Ishikawa (cell line): Measurements from ENCODE around the gene DAP.

ENCODE experiments used
- CEBPB ChIP-seq: IDR thresholded peaks from 2 replicates; pipeline ENCODE4 v1.6.1; 2012
- CREB1 ChIP-seq: IDR thresholded peaks from 2 replicates; pipeline ENCODE4 v1.6.1; 2012; ENCODE audit warnings: low read depth
- EGR1 ChIP-seq: IDR thresholded peaks from 2 replicates; pipeline ENCODE4 v1.6.1; 2012
- EP300 ChIP-seq: IDR thresholded peaks from 2 replicates; pipeline ENCODE4 v1.6.1; 2012; ENCODE audit warnings: borderline replicate concordance
- FOXM1 ChIP-seq: IDR thresholded peaks from 2 replicates; pipeline ENCODE4 v1.6.1; 2012; ENCODE audit warnings: low read depth, borderline replicate concordance
- MAX ChIP-seq: IDR thresholded peaks from 2 replicates; pipeline ENCODE4 v1.6.1; 2012
- NFIC ChIP-seq: IDR thresholded peaks from 2 replicates; pipeline ENCODE4 v1.6.1; 2012
- RAD21 ChIP-seq: IDR thresholded peaks from 2 replicates; pipeline ENCODE4 v1.6.1; 2012; ENCODE audit warnings: low read depth
- REST ChIP-seq: IDR thresholded peaks from 2 replicates; pipeline ENCODE4 v1.6.1; 2012; ENCODE audit warnings: low read depth, mild to moderate bottlenecking
- TAF1 ChIP-seq: IDR thresholded peaks from 2 replicates; pipeline ENCODE4 v1.6.1; 2012; ENCODE audit warnings: low read depth, mild to moderate bottlenecking
- TCF12 ChIP-seq: IDR thresholded peaks from 2 replicates; pipeline ENCODE4 v1.6.1; 2012; ENCODE audit warnings: low read depth
- TEAD4 ChIP-seq: IDR thresholded peaks from 2 replicates; pipeline ENCODE4 v1.6.1; 2012
- USF1 ChIP-seq: IDR thresholded peaks from 2 replicates; pipeline ENCODE4 v1.6.1; 2012
- YY1 ChIP-seq: IDR thresholded peaks from 2 replicates; pipeline ENCODE4 v1.6.1; 2012; ENCODE audit warnings: low read depth
- ZBTB7A ChIP-seq: IDR thresholded peaks from 2 replicates; pipeline ENCODE4 v1.6.1; 2012; ENCODE audit warnings: low read depth

The DAP gene

GRCh38 chr5:10734832-10735523 is 26.1 kb downstream of the DAP start:
- TF ChIP-seq TCF12: no peak
- TF ChIP-seq TAF1: no peak
- TF ChIP-seq RAD21: no peak
- no peak for TF ChIP-seq CREB1
- TF ChIP-seq USF1: no peak
- TF ChIP-seq REST: no peak
- no peak for TF ChIP-seq EGR1
- no peak for TF ChIP-seq ZBTB7A
- TF ChIP-seq MAX: no peak
- no peak for TF ChIP-seq FOXM1
- no peak for TF ChIP-seq CEBPB
- no peak for TF ChIP-seq YY1
- no peak for TF ChIP-seq TEAD4
- TF ChIP-seq NFIC: no peak

GRCh38 chr5:10734037-10734709 is 26.9 kb downstream of the DAP start:
- TF ChIP-seq TCF12: no peak
- TF ChIP-seq TAF1: no peak
- no peak for TF ChIP-seq NFIC
- no peak for TF ChIP-seq ZBTB7A
- TF ChIP-seq FOXM1: no peak
- no peak for TF ChIP-seq EP300
- TF ChIP-seq RAD21: no peak
- TF ChIP-seq REST: no peak
- TF ChIP-seq YY1: no peak

GRCh38 chr5:10733426-10733825 is 27.6 kb downstream of the DAP start:
- TF ChIP-seq TAF1: no peak
- TF ChIP-seq TCF12: no peak
- no peak for TF ChIP-seq CREB1
- no peak for TF ChIP-seq RAD21
- TF ChIP-seq REST: no peak
- no peak for TF ChIP-seq CEBPB
- no peak for TF ChIP-seq USF1
- no peak for TF ChIP-seq TEAD4
- no peak for TF ChIP-seq EGR1
- no peak for TF ChIP-seq NFIC
- no peak for TF ChIP-seq EP300
- no peak for TF ChIP-seq MAX

GRCh38 chr5:10731913-10732312 is 29.1 kb downstream of the DAP start:
- TF ChIP-seq REST (no peak), TCF12 (no peak)
